HepG2 (cell line): ENCODE data around the gene PKP1.

Experiments
- MAFF ChIP-seq: IDR thresholded peaks from 2 replicates; pipeline ENCODE4 v1.6.1; 2011; ENCODE audit warnings: low read depth, low read length, improper control_type of control experiment
- MAFG ChIP-seq: sonication (generic); formaldehyde crosslinking; IDR thresholded peaks from 2 replicates; pipeline ENCODE4 v1.5.1; 2020; ENCODE audit warnings: mild to moderate bottlenecking, missing genetic modification reagents
- NFRKB ChIP-seq: fragments of 450-650 bp; IDR thresholded peaks from 2 replicates; pipeline ENCODE4 v1.6.1; 2017
- POLR2A ChIP-seq, 2 experiments: IDR thresholded peaks; 2 replicates each; pipeline ENCODE4 v1.6.1; 2011; ENCODE audit warnings: low read depth in 2 of 2, low read length in 2 of 2, mild to moderate bottlenecking in 1 of 2, moderate library complexity in 1 of 2; ENCODE audit not compliant: insufficient read depth in 1 of 2
- RAD21 ChIP-seq: fragments of 450-650 bp; formaldehyde crosslinking; IDR thresholded peaks from 2 replicates; pipeline ENCODE4 v1.5.0; 2020; ENCODE audit warnings: mild to moderate bottlenecking
- RFX5 ChIP-seq: IDR thresholded peaks from 2 replicates; pipeline ENCODE4 v1.6.1; 2011; ENCODE audit warnings: low read depth, low read length, improper control_type of control experiment
- SMYD3 ChIP-seq: sonication (generic); formaldehyde crosslinking; IDR thresholded peaks from 2 replicates; pipeline ENCODE4 v1.8.1; 2023; ENCODE audit warnings: mild to moderate bottlenecking, missing genetic modification reagents
- ZNF143 ChIP-seq: sonication (generic); formaldehyde crosslinking; IDR thresholded peaks from 2 replicates; pipeline ENCODE4 v1.4.0; 2020; ENCODE audit warnings: missing genetic modification reagents
- ZNF274 ChIP-seq: sonication (generic); formaldehyde crosslinking; IDR thresholded peaks from 2 replicates; pipeline ENCODE4 v1.5.1; 2020; ENCODE audit warnings: mild to moderate bottlenecking, missing genetic modification reagents

- no peak for TF ChIP-seq SMYD3 (CRISPR knock-in tag)
- TF ChIP-seq ZNF143 (CRISPR knock-in tag): no peak
- TF ChIP-seq ZNF274 (CRISPR knock-in tag): no peak
- no peak for TF ChIP-seq MAFG (CRISPR knock-in tag)
- no peak for TF ChIP-seq RFX5
- no peak for TF ChIP-seq RAD21 (CRISPR knock-in tag)
- TF ChIP-seq NFRKB: no peak
- no peak for TF ChIP-seq POLR2A (IDR thresholded peaks at IDR 0.05; ENCODE audit: insufficient read depth in 1 of 2, low read depth in 2 of 2, low read length in 2 of 2)
- no peak for TF ChIP-seq MAFF
These were observed 94.3 kb downstream of the PKP1 start, which contains the start of gene TNNT2 for GRCh38 chr1:201377611-201378092.
